ENCODE results near the gene RO60.

The RO60 gene

DNA sequence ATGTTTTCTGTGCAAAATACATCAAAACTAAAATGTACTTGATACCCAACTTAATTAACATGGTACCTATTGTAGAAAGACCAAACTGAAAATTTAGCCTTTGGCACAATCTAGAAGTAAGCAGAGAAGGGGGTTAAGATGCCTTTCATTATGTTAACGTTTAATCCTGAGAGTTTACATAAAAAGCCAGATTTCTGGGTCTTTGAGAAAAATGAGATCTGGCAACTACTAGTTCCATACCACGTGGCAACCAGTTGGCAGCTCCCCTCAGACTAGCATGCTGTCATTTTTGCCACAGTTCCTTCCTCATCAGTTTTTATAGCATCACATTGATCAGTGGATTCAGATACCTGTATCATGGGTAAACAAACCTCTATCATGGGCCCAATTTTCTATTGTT lies 1.5 kb downstream of the RO60 start:
- peak; percentile 20 for DNase-seq (ENCODE audit: low spot score)

DNA sequence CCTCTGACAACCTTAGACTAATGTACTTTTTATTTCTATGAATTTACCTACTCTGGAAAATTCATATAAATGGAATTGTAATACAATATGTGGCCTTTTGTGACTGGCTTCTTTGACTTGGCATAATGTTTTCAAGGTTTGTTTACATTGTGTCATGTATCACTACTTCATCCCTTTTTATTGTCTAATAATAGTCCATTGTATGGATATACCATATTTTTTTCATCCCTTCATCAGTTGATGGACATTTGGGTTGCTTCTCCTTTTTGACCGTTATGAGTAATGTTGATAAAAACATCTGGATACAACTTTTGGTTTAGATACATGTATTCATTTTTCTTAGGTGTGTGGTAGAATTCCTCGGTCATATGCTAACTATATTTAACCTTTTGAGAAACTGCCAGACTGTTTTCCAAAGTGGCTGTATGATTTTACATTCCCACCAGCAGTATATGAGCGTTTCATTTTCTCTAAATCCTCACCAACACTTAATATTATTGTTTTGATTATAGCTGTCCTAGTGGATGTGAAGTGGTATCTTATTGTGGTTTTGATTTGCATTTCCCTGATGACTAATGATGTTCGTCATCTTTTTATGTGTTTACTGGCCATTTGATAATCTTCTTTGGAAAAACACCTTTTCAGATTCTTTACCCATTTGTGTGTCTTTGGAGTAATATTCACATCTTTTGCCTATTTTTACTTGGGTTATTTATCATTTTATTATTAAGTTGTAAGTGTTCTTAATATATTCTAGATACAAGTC lies 3.5 kb downstream of the RO60 start:
- no peak for DNase-seq (ENCODE audit: low spot score)

GRCh38 chr1:193065954-193066353 lies 6.5 kb downstream of the RO60 start:
- DNase-seq (ENCODE audit: low spot score): no peak

GRCh38 chr1:193066606-193067005 lies 7.2 kb downstream of the RO60 start:
- no peak for DNase-seq (ENCODE audit: low spot score)

DNA sequence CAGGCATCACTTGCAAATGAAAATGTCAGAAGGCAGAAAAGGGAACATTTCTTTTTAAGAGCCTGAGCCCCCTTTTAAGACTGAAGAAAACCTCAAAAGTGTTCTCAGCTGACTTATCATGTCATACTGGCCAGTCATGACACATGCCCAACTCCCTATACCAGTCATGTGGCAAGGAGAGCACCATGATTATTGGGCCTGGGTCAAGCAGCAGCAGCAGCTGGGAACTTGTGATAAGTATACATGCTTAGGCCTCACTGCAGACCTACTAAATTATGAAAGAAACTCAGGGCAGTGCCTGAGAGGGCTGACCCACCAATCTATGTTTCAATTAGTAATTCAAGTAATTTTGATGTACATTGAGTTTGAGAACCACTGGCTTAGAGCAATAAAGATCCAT lies 8.6 kb downstream of the RO60 start:
- no peak for DNase-seq (ENCODE audit: low spot score)

DNA sequence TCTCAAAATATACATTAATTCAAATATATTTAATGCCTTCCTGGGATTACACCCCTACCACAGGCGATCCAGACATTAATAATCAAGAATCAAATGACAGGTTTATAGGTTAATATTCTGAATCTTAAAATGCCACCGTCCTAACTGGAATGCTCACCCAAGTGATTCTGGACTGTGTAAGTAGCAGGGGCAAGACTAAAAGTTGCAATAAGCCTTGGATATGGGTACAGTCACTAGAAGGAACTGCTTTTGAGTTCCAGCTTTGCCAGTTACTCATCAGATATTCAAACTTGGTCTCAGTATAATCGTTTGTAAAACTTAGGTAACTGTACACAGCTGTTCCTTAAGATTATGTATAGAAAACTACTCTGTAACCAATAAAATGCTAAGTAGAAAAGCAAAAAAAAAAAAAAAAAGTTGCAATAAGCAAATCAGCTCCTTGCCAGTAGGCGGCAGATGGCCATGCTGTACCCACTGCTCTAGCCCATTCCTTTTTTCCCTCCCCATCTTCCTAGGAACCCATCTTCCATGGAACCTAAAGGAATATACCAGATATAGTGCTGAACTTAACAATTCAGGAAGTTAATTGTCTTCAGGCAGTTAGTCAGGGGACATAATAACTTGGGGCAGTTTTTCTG lies 10.5 kb downstream of the RO60 start:
- DNase-seq (ENCODE audit: low spot score): no peak

- no peak for DNase-seq (ENCODE audit: low spot score)
These were observed 11.0 kb downstream of the RO60 start for GRCh38 chr1:193070386-193070753.

DNA sequence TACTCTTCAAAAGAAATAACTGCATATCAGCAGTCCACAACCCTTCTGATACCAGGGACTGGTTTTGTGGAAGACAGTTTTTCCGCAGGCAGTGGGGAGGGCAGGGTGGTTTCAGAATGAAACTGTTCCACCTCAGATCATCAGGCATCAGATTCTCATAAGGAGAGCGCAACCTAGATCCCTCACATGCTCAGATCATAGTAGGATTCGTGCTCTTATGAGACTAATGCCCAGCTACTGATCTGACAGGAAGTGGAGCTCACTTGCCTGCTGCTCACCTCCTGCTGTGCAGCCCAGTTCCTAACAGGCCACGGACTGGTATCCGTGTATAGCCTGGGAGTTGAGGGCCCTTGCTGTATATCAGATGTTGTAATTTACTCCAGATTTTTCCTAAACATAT lies 11.5 kb downstream of the RO60 start:
- no peak for DNase-seq (ENCODE audit: low spot score)

- DNase-seq (ENCODE audit: low spot score): no peak
These were observed 18.6 kb downstream of the RO60 start for GRCh38 chr1:193077991-193078390.

DNA sequence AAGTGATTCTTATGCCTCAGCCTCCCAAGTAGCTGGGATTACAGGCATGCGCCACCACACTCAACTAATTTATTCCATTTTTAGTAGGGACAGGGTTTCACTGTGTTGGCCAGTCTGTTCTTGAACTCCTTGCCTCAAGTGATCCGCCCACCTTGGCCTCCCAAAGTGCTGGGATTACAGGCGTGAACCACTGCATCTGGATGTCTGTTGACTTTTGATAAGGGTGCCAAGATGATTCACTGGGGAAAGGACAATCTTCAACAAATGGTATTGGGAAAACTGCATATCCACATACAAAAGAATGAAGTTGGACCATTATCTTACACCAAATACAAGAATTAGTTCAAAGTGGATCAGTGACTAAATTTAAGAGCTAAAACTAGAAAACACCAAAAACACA lies 19.8 kb downstream of the RO60 start:
- no peak for DNase-seq (ENCODE audit: low spot score)

- DNase-seq (ENCODE audit: low spot score): no peak
These were observed 24.1 kb downstream of the RO60 start for GRCh38 chr1:193083365-193084088.

- no peak for DNase-seq (ENCODE audit: low spot score)
These were observed 25.9 kb downstream of the RO60 start for GRCh38 chr1:193085263-193085662.

- no peak for DNase-seq (ENCODE audit: low spot score)
These were observed 26.9 kb downstream of the RO60 start for GRCh38 chr1:193086342-193086741.

GRCh38 chr1:193087893-193088292 lies 28.5 kb downstream of the RO60 start:
- DNase-seq (ENCODE audit: low spot score): no peak

DNA sequence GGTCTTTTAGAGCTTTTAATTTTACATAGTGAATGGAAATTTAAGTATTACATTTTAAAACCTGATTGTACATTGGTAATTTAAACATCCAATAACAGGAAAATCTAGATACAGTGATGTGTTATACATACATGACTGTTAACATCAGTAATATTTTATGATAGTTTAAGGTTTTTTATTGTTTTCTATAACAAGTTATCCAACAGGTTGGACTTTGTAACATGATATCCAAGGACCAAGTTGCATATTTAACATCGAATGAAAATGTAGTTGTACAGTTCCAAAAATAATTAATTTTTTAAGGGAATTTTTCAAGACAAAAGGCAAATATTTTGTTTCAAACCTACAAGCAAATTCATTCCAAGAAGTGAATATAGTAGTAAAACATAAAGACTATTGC lies 31.5 kb downstream of the RO60 start:
- no peak for DNase-seq (ENCODE audit: low spot score)

DNA sequence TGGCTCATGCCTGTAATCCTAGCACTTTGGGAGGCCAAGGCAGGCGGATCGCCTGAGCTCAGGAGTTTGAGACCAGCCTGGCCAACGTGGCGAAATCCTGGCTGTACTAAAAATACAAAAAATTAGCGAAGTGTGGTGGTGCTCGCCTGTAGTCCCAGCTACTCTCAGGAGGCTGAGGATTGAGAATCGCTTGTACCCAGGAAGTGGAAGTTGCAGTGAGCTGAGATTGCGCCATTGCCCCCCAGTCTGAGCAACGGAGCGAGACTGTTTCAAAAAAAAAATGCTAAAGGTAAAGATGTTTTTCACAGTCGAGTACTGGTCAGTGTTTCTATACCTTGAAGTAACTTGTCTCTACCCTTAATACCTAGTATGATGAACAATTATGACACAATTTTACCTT lies 34.7 kb downstream of the RO60 start:
- no peak for DNase-seq (ENCODE audit: low spot score)

DNA sequence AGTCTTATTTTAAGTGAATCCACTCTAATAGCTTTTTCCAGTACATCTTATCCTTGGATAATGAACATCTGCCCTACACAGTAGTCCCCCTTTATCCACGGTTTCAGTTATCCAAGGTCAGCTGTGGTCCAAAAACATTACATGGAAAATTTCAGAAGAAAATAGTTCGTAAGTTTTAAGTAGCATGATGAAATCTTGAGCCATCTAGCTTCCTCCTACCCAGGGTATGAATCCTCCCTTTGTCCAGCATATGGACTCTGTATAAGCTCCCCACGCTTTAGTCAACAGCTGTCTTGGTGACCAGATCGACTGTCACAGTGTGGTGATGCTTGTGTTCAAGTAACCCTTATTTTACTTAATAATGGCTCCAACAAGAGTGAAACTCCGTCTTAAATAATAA lies 43.2 kb downstream of the RO60 start:
- no peak for DNase-seq (ENCODE audit: low spot score)

GRCh38 chr1:193103759-193104501 lies 44.5 kb downstream of the RO60 start:
- DNase-seq (ENCODE audit: low spot score): no peak

GRCh38 chr1:193104502-193104906 lies 45.1 kb downstream of the RO60 start:
- peak; percentile 62 for DNase-seq (ENCODE audit: low spot score)

- DNase-seq (ENCODE audit: low spot score): peak; percentile 75
These were observed 45.8 kb downstream of the RO60 start, which contains the start of gene GLRX2 for GRCh38 chr1:193104907-193105820. Gene GLRX2 (minus strand): TSS chr1:193105414. CDS start chr1:193105382, 32 bp downstream.

GRCh38 chr1:193105821-193106177 lies 46.4 kb downstream of the RO60 start:
- no peak for DNase-seq (ENCODE audit: low spot score)
